NCI-H146 (cell line): ENCODE results near the gene MOV10L1.

Experiments
- DNase-seq: peaks from one replicate; lab custom pipeline; 2025; lab: John Stamatoyannopoulos, UW

Gene MOV10L1

GRCh38 chr22:50089682-50090411, at the start of gene MOV10L1:
MOV10L1 (plus strand) TSS chr22:50090006; CDS start chr22:50090089, 83 bp downstream.
- no peak for DNase-seq

GRCh38 chr22:50040717-50041116, 49.1 kb upstream of the MOV10L1 start:
- DNase-seq = no peak

- DNase-seq = no peak
Observed at GRCh38 chr22:50041361-50042065, 48.3 kb upstream of the MOV10L1 start.

GRCh38 chr22:50044485-50045118, 45.2 kb upstream of the MOV10L1 start:
- DNase-seq = no peak

GRCh38 chr22:50045211-50046018, 44.4 kb upstream of the MOV10L1 start:
- no peak for DNase-seq

GRCh38 chr22:50046019-50046415, 43.8 kb upstream of the MOV10L1 start:
- no peak for DNase-seq

- DNase-seq = no peak
Observed at GRCh38 chr22:50046481-50047245, 43.1 kb upstream of the MOV10L1 start.

- no peak for DNase-seq
Observed at GRCh38 chr22:50047346-50047745, 42.5 kb upstream of the MOV10L1 start.

GRCh38 chr22:50048061-50048765, 41.6 kb upstream of the MOV10L1 start:
- DNase-seq = no peak

GRCh38 chr22:50048836-50049235, 41.0 kb upstream of the MOV10L1 start:
- no peak for DNase-seq

- no peak for DNase-seq
Observed at GRCh38 chr22:50049299-50050195, 40.3 kb upstream of the MOV10L1 start.

- DNase-seq = no peak
Observed at GRCh38 chr22:50051930-50052329, 37.9 kb upstream of the MOV10L1 start.

GRCh38 chr22:50053861-50054260, 35.9 kb upstream of the MOV10L1 start:
- DNase-seq = no peak

GRCh38 chr22:50056214-50056972, 33.4 kb upstream of the MOV10L1 start:
- DNase-seq = no peak

- DNase-seq = no peak
Observed at GRCh38 chr22:50057278-50058060, 32.3 kb upstream of the MOV10L1 start.

GRCh38 chr22:50058061-50058905, 31.5 kb upstream of the MOV10L1 start, which contains the start of gene TTLL8:
TTLL8 (minus strand) TSS chr22:50058298.
- no peak for DNase-seq
